B cell (primary cell): ENCODE measurements around the gene BICDL1. TPM values are rescaled to one million over a fixed set of nuclear protein-coding genes. Genes with fewer than 3 reads are reported as not detected.
A peak's percentile ranks its signal among the peaks of the same experiment; 100 is the strongest.
"Not testable (repeated sequence)": the region's sequence is repeated elsewhere in the genome, so short reads cannot be mapped to it uniquely, and the experiment has no call there.

Experiments
- ATAC-seq: fragments of 200-7000 bp; cut with Tn5 transposase; one replicate; pipeline ENCODE4 v1.10.0; 2021; ENCODE audit warnings: low read depth, mild to moderate bottlenecking, moderate number of reproducible peaks, moderate library complexity
- CTCF ChIA-PET: fragments of 350-600 bp; sonication (Branson Sonifier 250); formaldehyde crosslinking; loops from one replicate; lab custom pipeline; 2021; ENCODE audit warnings: antibody characterized with exemption, inconsistent platforms; lab: Charles Lee
- POLR2A ChIA-PET: fragments of 350-600 bp; sonication (Branson Sonifier 250); formaldehyde crosslinking; loops from one replicate; lab custom pipeline; 2021; ENCODE audit warnings: antibody characterized with exemption; lab: Charles Lee
- DNase-seq: peaks from one replicate; pipeline ENCODE4 v3.0.0; 2013
- H2AFZ ChIP-seq: 2 replicates; pipeline ENCODE4 v1.6.1; 2012; ENCODE audit warnings: mild to moderate bottlenecking, low read depth, low read length; ENCODE audit not compliant: insufficient read depth, poor library complexity, severe bottlenecking
- H3K27ac ChIP-seq, 2 donors: 1 replicate in 1 of 2; 2 replicates in 1 of 2; pipeline ENCODE4 v1.5.1; 2012 to 2013; ENCODE audit warnings: low read length in 2 of 2, mild to moderate bottlenecking in 2 of 2, moderate library complexity in 1 of 2
- H3K27me3 ChIP-seq, 4 experiments: fragments of 200-600 bp in 1 of 4; sonication (generic) in 1 of 4; replicated peaks in 1 of 4; 1 replicate in 2 of 4; 2 replicates in 2 of 4; pipeline versions ENCODE4 v1.6.1 to v1.7.0; 2013 to 2016; ENCODE audit warnings: low read length in 3 of 4, mild to moderate bottlenecking in 2 of 4, mixed read lengths in 1 of 4, moderate library complexity in 1 of 4; ENCODE audit not compliant: insufficient read depth in 4 of 4, control insufficient read depth in 3 of 4; ENCODE audit errors: control extremely low read depth in 1 of 4
- H3K36me3 ChIP-seq, 2 experiments: replicated peaks in 1 of 2; 1 replicate in 1 of 2; 2 replicates in 1 of 2; pipeline versions ENCODE4 v1.6.1 to v1.7.1; 2013; ENCODE audit warnings: low read length in 1 of 2; ENCODE audit not compliant: insufficient read depth in 2 of 2, control insufficient read depth in 1 of 2; ENCODE audit errors: control extremely low read depth in 1 of 2, extremely low read depth in 1 of 2
- H3K4me1 ChIP-seq, 2 donors: fragments of 200-600 bp in 1 of 2; sonication (generic) in 1 of 2; 1 replicate in 1 of 2; 2 replicates in 1 of 2; pipeline versions ENCODE4 v1.5.1 to v1.6.1; 2013 to 2017; ENCODE audit warnings: low read length in 2 of 2; ENCODE audit not compliant: control insufficient read depth in 2 of 2, insufficient read depth in 2 of 2
- H3K4me2 ChIP-seq: replicated peaks from 2 replicates; pipeline ENCODE3; 2012; ENCODE audit warnings: mild to moderate bottlenecking, low read depth, low read length; ENCODE audit not compliant: poor library complexity, severe bottlenecking
- H3K4me3 ChIP-seq, 5 experiments: fragments of 200-600 bp in 1 of 5; sonication (generic) in 1 of 5; 1 replicate in 3 of 5; 2 replicates in 2 of 5; pipeline versions ENCODE4 v1.5.1 to v1.7.0; 2011 to 2016; ENCODE audit warnings: low read length in 4 of 5, mild to moderate bottlenecking in 4 of 5, low read depth in 2 of 5, control low read depth in 1 of 5, moderate library complexity in 1 of 5; ENCODE audit not compliant: insufficient read depth in 1 of 5; ENCODE audit errors: control extremely low read depth in 1 of 5, extremely low read depth in 1 of 5
- H3K79me2 ChIP-seq: fragments of 200-600 bp; sonication (generic); one replicate; pipeline ENCODE4 v1.6.0; 2016; ENCODE audit warnings: low read length; ENCODE audit not compliant: control insufficient read depth, insufficient read depth
- H3K9ac ChIP-seq: fragments of 200-600 bp; sonication (generic); 2 replicates; pipeline ENCODE4 v1.6.1; 2017; ENCODE audit warnings: mild to moderate bottlenecking, low read length, moderate library complexity
- H3K9me3 ChIP-seq, 3 donors: one replicate each; pipeline versions ENCODE4 v1.6.1 to v1.7.1; 2013; ENCODE audit warnings: low read length in 2 of 3; ENCODE audit not compliant: control insufficient read depth in 2 of 3, insufficient read depth in 1 of 3; ENCODE audit errors: control extremely low read depth in 1 of 3
- H4K20me1 ChIP-seq: 2 replicates; pipeline ENCODE4 v1.6.0; 2012; ENCODE audit warnings: mild to moderate bottlenecking, low read length; ENCODE audit not compliant: insufficient read depth, control insufficient read depth, poor library complexity, severe bottlenecking
- H3K27ac Mint-ChIP-seq: one replicate; pipeline ENCODE4 v1.8.0; 2021; ENCODE audit warnings: mixed read lengths
- H3K27me3 Mint-ChIP-seq: one replicate; pipeline ENCODE4 v1.8.0; 2021; ENCODE audit warnings: mixed read lengths
- H3K4me1 Mint-ChIP-seq: one replicate; pipeline ENCODE4 v1.8.0; 2021; ENCODE audit warnings: mixed read lengths
- H3K4me3 Mint-ChIP-seq: one replicate; pipeline ENCODE4 v1.8.0; 2021; ENCODE audit warnings: mixed read lengths
- H3K9me3 Mint-ChIP-seq: one replicate; pipeline ENCODE4 v1.8.0; 2022; ENCODE audit warnings: mixed read lengths; ENCODE audit not compliant: insufficient read depth
- EZH2 ChIP-seq: IDR thresholded peaks from 2 replicates; pipeline ENCODE4 v1.6.1; 2012; ENCODE audit warnings: borderline replicate concordance, low read depth, mild to moderate bottlenecking, moderate library complexity, low read length; ENCODE audit not compliant: insufficient read depth, poor library complexity, severe bottlenecking
- WGBS: methylation state at CpG from one replicate; pipeline ENCODE4 v1.1.5; 2013; ENCODE audit warnings: missing lambda C conversion rate; ENCODE audit not compliant: insufficient coverage; 5-methylcytosine and 5-hydroxymethylcytosine counted together
- intact Hi-C: fragments of 100-400 bp; cut with micrococcal nuclease; formaldehyde crosslinking; loops from one replicate; pipeline ENCODE4 v1.10.0; 2022
- polyA plus RNA-seq: library from polyadenylated mRNA; depleted of rRNA; stranded (reverse); fragments of >200 nt; gene quantifications from 2 replicates; pipeline ENCODE4 v1.2.3, GENCODE V29; 2012
- total RNA-seq, 2 donors: library from RNA; stranded (reverse); fragments of 120-200 nt in 1 of 2; gene quantifications; 1 replicate in 1 of 2; 2 replicates in 1 of 2; pipeline versions ENCODE4 v1.2.3 to v1.2.4, GENCODE V29; 2013 to 2022
- TF ChIP-seq, protein P1 (sequence below): fragments of 200-600 bp; IDR thresholded peaks from one replicate; pipeline ENCODE4 v1.8.0; 2022; ENCODE audit warnings: antibody characterized with exemption, mild to moderate bottlenecking

BICDL1 gene
- total and polyA plus RNA-seq, 2 donors (not counting 1 experiment from before 2014, with no cell fraction given), result 15.6 to 41.5 TPM

GRCh38 chr12:120014381-120014735 is 25.3 kb downstream of the BICDL1 start:
- Mint-ChIP-seq H3K4me3 (peak overlapping the region; percentile 57), H3K4me1 (peaks cover 37% of the 10 kb centered on the region), H3K27ac (peak overlapping the region; percentile 42)
- H3K4me2 ChIP-seq, intact Hi-C loops, H3K27ac ChIP-seq, H3K36me3 ChIP-seq, H3K9me3 ChIP-seq, H3K9me3 Mint-ChIP-seq, DNase-seq, H3K4me3 ChIP-seq, H3K79me2 ChIP-seq, H3K9ac ChIP-seq, H4K20me1 ChIP-seq, ATAC-seq, H3K27me3 ChIP-seq, H3K27me3 Mint-ChIP-seq, H2AFZ ChIP-seq: not testable (repeated sequence)
- POLR2A ChIA-PET, result interaction anchor here (0.9 kb wide), 1 partner anchor 24 kb away, joined by 3 read pairs; no protein-coding TSS in a partner anchor
- H3K4me1 ChIP-seq, result peaks cover 0 to 15% of the 10 kb centered on the region in 2 donors
- 87% methylated on average over 8 of the region's 11 CpGs for WGBS
- CTCF ChIA-PET, result interaction anchor here (0.5 to 1.2 kb wide), 2 partner anchors 26 to 70 kb away, joined by 3 to 4 read pairs; partner anchors contain the start of gene BICDL1

DNA sequence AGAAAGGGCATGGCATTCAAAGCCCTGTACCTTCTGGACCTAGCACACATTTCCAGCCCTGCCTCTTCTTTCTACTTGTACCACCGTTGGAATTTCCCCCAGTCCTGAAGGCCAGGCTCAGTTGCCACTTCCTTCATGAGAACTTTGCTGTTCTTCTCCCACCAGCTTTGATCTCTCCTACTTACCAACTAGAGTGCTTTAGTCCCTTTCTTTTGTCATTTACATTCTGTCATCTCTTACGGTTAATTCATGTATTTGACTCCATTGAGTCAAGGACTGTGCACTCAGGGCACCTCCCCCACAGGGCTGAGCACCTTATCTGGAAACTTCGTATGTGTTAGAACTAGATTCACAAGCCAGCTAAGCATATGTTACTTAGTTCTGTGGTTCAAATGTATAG is 26.3 kb downstream of the BICDL1 start:
- 77% methylated on average over 2 of the region's 3 CpGs for WGBS
- no peaks in the 10 kb centered on the region for H3K27me3 Mint-ChIP-seq
- H3K79me2 ChIP-seq, result no peaks in the 10 kb centered on the region
- no peaks in the 10 kb centered on the region for H3K27me3 ChIP-seq
- ATAC-seq, result no peak
- POLR2A ChIA-PET, result interaction anchor here (0.7 to 0.9 kb wide), 2 partner anchors 25 to 43 kb away, joined by 3 read pairs; no protein-coding TSS in a partner anchor
- no peak overlapping the region for H2AFZ ChIP-seq
- no peaks in the 10 kb centered on the region for H3K9me3 ChIP-seq
- H3K27ac ChIP-seq, result no peak overlapping the region
- CTCF ChIA-PET, result no interaction called here
- TF ChIP-seq, protein P1, sequence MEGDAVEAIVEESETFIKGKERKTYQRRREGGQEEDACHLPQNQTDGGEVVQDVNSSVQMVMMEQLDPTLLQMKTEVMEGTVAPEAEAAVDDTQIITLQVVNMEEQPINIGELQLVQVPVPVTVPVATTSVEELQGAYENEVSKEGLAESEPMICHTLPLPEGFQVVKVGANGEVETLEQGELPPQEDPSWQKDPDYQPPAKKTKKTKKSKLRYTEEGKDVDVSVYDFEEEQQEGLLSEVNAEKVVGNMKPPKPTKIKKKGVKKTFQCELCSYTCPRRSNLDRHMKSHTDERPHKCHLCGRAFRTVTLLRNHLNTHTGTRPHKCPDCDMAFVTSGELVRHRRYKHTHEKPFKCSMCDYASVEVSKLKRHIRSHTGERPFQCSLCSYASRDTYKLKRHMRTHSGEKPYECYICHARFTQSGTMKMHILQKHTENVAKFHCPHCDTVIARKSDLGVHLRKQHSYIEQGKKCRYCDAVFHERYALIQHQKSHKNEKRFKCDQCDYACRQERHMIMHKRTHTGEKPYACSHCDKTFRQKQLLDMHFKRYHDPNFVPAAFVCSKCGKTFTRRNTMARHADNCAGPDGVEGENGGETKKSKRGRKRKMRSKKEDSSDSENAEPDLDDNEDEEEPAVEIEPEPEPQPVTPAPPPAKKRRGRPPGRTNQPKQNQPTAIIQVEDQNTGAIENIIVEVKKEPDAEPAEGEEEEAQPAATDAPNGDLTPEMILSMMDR, result no peak
- TF ChIP-seq EZH2, result no peak
- no peak overlapping the region for H3K4me3 ChIP-seq
- no peak overlapping the region for H3K4me2 ChIP-seq
- H3K4me1 ChIP-seq, result peaks cover 0 to 15% of the 10 kb centered on the region in 2 donors
- H3K9me3 Mint-ChIP-seq, result no peaks in the 10 kb centered on the region
- H3K36me3 ChIP-seq, result no peaks in the 10 kb centered on the region
- DNase-seq, result no peak
- peaks cover 35% of the 10 kb centered on the region for H3K4me1 Mint-ChIP-seq
- peak overlapping the region; percentile 5 for H3K27ac Mint-ChIP-seq
- peak overlapping the region; percentile 8 for H3K4me3 Mint-ChIP-seq
- H4K20me1 ChIP-seq, result no peaks in the 10 kb centered on the region
- intact Hi-C loops, result no loop called here
- no peak overlapping the region for H3K9ac ChIP-seq

GRCh38 chr12:120016199-120016598 is 27.2 kb downstream of the BICDL1 start:
- intact Hi-C loops, CTCF ChIA-PET, ATAC-seq, H3K4me3 Mint-ChIP-seq, H3K9me3 ChIP-seq, H3K27me3 Mint-ChIP-seq, H3K36me3 ChIP-seq, H3K27ac Mint-ChIP-seq, H3K9me3 Mint-ChIP-seq, H3K27me3 ChIP-seq, H2AFZ ChIP-seq, H3K4me3 ChIP-seq, POLR2A ChIA-PET, H3K9ac ChIP-seq, H4K20me1 ChIP-seq, H3K27ac ChIP-seq, H3K79me2 ChIP-seq, DNase-seq, H3K4me2 ChIP-seq: not testable (repeated sequence)
- peaks cover 34% of the 10 kb centered on the region for H3K4me1 Mint-ChIP-seq
- H3K4me1 ChIP-seq, result peaks cover 0 to 15% of the 10 kb centered on the region in 2 donors
- WGBS, result no CpG with 5 or more reads among the region's 2 CpGs
